Heart right ventricle (tissue), 16 donors: ENCODE results near the gene PLAAT3. TPM values are rescaled to one million over a fixed set of nuclear protein-coding genes. Genes with fewer than 3 reads are reported as not detected.
"Not testable (repeated sequence)": the region's sequence is repeated elsewhere in the genome, so short reads cannot be mapped to it uniquely, and the experiment has no call there.

Experiments
- ATAC-seq, 8 donors: fragments of 200-7000 bp; cut with Tn5 transposase; one replicate each; pipeline ENCODE4 v1.9.1; 2020; ENCODE audit warnings: mild to moderate bottlenecking in 8 of 8, moderate library complexity in 8 of 8, moderate number of reproducible peaks in 1 of 8
- DNase-seq, 2 donors: peaks; one replicate each; pipeline ENCODE4 v3.0.0-alpha.2; 2020
- H3K27ac ChIP-seq, 10 donors: fragments of 200-600 bp; sonication (generic) in 2 of 10; one replicate each; pipeline versions ENCODE4 v1.5.0 to v1.8.0; 2020 to 2022; ENCODE audit warnings: mild to moderate bottlenecking in 3 of 10
- H3K27me3 ChIP-seq, 7 donors: fragments of 200-600 bp; one replicate each; pipeline ENCODE4 v1.8.0; 2021 to 2022; ENCODE audit warnings: mild to moderate bottlenecking in 2 of 7
- H3K36me3 ChIP-seq, 9 donors: fragments of 200-600 bp; sonication (generic) in 1 of 9; one replicate each; pipeline versions ENCODE4 v1.5.0 to v1.8.0; 2020 to 2022; ENCODE audit warnings: mild to moderate bottlenecking in 2 of 9
- H3K4me1 ChIP-seq, 9 donors: fragments of 200-600 bp; sonication (generic) in 1 of 9; one replicate each; pipeline versions ENCODE4 v1.5.0 to v1.8.0; 2020 to 2022; ENCODE audit warnings: mild to moderate bottlenecking in 4 of 9
- H3K4me3 ChIP-seq, 10 donors: fragments of 200-600 bp; sonication (generic) in 2 of 10; one replicate each; pipeline versions ENCODE4 v1.5.0 to v1.8.0; 2020 to 2022; ENCODE audit warnings: mild to moderate bottlenecking in 7 of 10, moderate library complexity in 2 of 10
- H3K9me3 ChIP-seq, 11 donors: fragments of 200-600 bp in 10 of 11; sonication (generic) in 2 of 11; one replicate each; pipeline versions ENCODE4 v1.5.0 to v1.8.0; 2013 to 2022; ENCODE audit warnings: mild to moderate bottlenecking in 2 of 11, control low read depth in 1 of 11, moderate library complexity in 1 of 11
- CTCF ChIP-seq, 9 donors: fragments of 200-600 bp; sonication (generic) in 2 of 9; IDR thresholded peaks; one replicate each; pipeline versions ENCODE4 v1.5.0 to v1.8.0; 2021 to 2022; ENCODE audit warnings: antibody characterized with exemption in 9 of 9, mild to moderate bottlenecking in 5 of 9, moderate library complexity in 1 of 9
- WGBS, 2 donors: extraction: QIAGEN DNeasy Blood & Tissue Kit; methylation state at CpG; one replicate each; pipeline ENCODE4 v1.1.7; 2013; ENCODE audit warnings: inconsistent platforms in 1 of 2; 5-methylcytosine and 5-hydroxymethylcytosine counted together
- intact Hi-C, 10 donors: fragments of 100-400 bp; cut with DNase I; formaldehyde crosslinking; loops; one replicate each; pipeline versions ENCODE4 v1.11.1 to v1.14.2; 2022
- polyA plus RNA-seq, 2 donors: library from polyadenylated mRNA; stranded (reverse); fragments of 200-250 nt; gene quantifications; one replicate each; pipeline ENCODE4 v1.2.3, GENCODE V29; 2013
- total RNA-seq, 10 donors: library from RNA; stranded (reverse); fragmentation: NEBNext Ultra II Directional in 3 of 10; extraction: Animal tissue kit (Norgen Biotek cat#: 25700) in 3 of 10; gene quantifications; one replicate each; pipeline versions ENCODE4 v1.2.1 to v1.2.4, GENCODE V29; 2021 to 2023
- donor health status: Arrhythmogenic right ventricular cardiomyopathy.
- donor health status: ischemic (EF 13 %, LVEDD 7.1; RV severe dilation, severe dysfunction).
- donor health status: healthy with polysubstance abuse.
- donor health status: DM: no; HTN: yes; CAD: no.
- donor health status: DM: no; HTN: no; CAD: no.
- donor health status: ischemic (EF 25% LVEDD 6.9; RV normal size, moderate dysfunction).
- donor health status: ischemic (EF 25% LVEDD 5.7; RV mildly dilated, moderate dysfunction).
- donor health status: healthy.
- donor health status: DM: yes; HTN: yes; CAD: no.
- donor health status: Ischemic cardiomyopathy.
- donor health status: ischemic (EF 35%, LVEDD 5.7; RV mildly dilated, moderate dysfunction).
- donor health status: nonischemic (EF 11% LVEDD 7.7; RV severe dilation, severe dysfunction).
- donor health status: DM: yes; HTN: yes; CAD: no.
- donor health status: PGD.
- donor health status: ischemic (EF 29% LVEDD 5.4; RV normal size, mild dysfunction).
- donor health status: nonischemic (EF 23%, LVEDD 6.1; RV moderate dilation, normal function).

Gene PLAAT3
- total and polyA plus RNA-seq, 12 donors = 82.8 to 211 (median 137) TPM

DNA sequence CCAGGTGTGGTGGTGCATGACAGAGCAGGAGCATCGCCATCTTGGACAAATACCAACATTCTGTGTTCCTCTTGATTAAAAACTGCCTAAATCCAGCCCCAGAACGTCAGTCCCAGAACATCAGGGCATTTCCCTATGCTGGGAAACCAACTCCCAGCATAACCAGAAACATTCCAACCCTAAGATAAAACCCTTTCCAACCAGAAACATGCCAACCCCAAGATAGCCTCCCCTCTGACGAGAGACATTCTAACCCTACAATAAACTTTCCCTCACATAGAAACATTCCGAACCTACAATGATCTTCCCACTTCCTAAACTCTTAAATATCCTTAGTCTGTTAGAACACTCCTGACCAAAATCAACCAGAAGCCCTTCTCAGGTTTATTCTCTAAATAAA lies 66.1 kb downstream of the PLAAT3 start:
- no peak for TF ChIP-seq CTCF (IDR thresholded peaks at IDR 0.05)
- Histone ChIP-seq H3K36me3 (peaks cover 0 to 45% (median 0%) of the 10 kb centered on the region in 9 donors), H3K9me3 (no peaks in the 10 kb centered on the region), H3K4me3 (no peak overlapping the region), H3K4me1 (peaks cover 0 to 10% (median 0%) of the 10 kb centered on the region in 9 donors), H3K27ac (peak overlapping the region in 2 of 10 donors; percentile 19 to 47), H3K27me3 (peaks cover 0 to 2% (median 0%) of the 10 kb centered on the region in 7 donors)
- 47 to 53% methylated on average over 4 of the region's 4 CpGs for WGBS, 2 donors
- intact Hi-C loops = loop anchor here in 1 of 10 donors (10.0 kb wide), 1 partner anchor 63 kb away; no protein-coding TSS in a partner anchor
- DNase-seq (no peak), ATAC-seq (peak in 5 of 8 donors; percentile 27 to 84 (median 52))

DNA sequence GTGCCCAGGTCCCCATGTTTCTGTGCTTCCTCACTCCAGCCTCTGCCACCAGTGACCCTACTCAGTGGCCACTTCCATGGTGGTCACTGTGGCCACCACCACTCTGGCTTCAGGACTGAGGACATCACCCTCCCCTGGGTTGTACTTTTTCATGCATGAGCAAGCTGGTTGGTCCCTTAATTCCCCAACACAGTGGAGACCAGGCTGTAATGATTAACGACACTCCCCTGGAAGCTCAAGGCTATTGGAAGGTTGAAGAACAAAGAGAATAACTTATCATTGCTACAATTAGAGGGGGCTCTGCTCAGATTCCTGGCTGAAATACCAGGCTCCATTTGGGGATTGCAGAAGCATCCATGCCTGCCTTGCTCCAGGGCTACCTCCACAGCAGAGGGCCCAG lies 67.2 kb downstream of the PLAAT3 start:
- intact Hi-C loops = loop anchor here in 1 of 10 donors (10.0 kb wide), 1 partner anchor 62 kb away; no protein-coding TSS in a partner anchor
- H3K4me1 ChIP-seq = peaks cover 0 to 8% (median 0%) of the 10 kb centered on the region in 9 donors
- H3K27ac ChIP-seq = no peak overlapping the region
- ATAC-seq (no peak), DNase-seq (no peak)
- H3K36me3 ChIP-seq = peaks cover 0 to 54% (median 0%) of the 10 kb centered on the region in 9 donors
- WGBS, 2 donors = 73 to 95% methylated on average over 1 of the region's 1 CpG
- no peaks in the 10 kb centered on the region for H3K9me3 ChIP-seq
- no peak for TF ChIP-seq CTCF (IDR thresholded peaks at IDR 0.05)
- no peaks in the 10 kb centered on the region for H3K27me3 ChIP-seq
- no peak overlapping the region for H3K4me3 ChIP-seq

GRCh38 chr11:63543711-63544110 lies 70.5 kb downstream of the PLAAT3 start:
- Histone ChIP-seq H3K27ac (no peak overlapping the region), H3K9me3 (no peaks in the 10 kb centered on the region), H3K36me3 (peaks cover 0 to 82% (median 0%) of the 10 kb centered on the region in 9 donors), H3K4me3 (no peak overlapping the region), H3K4me1 (peaks cover 0 to 25% (median under 1%) of the 10 kb centered on the region in 9 donors), H3K27me3 (no peaks in the 10 kb centered on the region)
- no peak for TF ChIP-seq CTCF (IDR thresholded peaks at IDR 0.05)
- ATAC-seq (no peak), DNase-seq (no peak)
- WGBS, 2 donors = 91 to 95% methylated on average over 2 of the region's 2 CpGs
- intact Hi-C loops = loop anchor here in 1 of 10 donors (10.0 kb wide), 1 partner anchor 59 kb away; no protein-coding TSS in a partner anchor

GRCh38 chr11:63542506-63542905 lies 71.7 kb downstream of the PLAAT3 start:
- H3K9me3 ChIP-seq, ATAC-seq, H3K27ac ChIP-seq, DNase-seq, H3K4me3 ChIP-seq, H3K27me3 ChIP-seq: not testable (repeated sequence)
- Histone ChIP-seq H3K36me3 (peaks cover 0 to 80% (median 0%) of the 10 kb centered on the region in 9 donors), H3K4me1 (peaks cover 8 to 37% (median 11%) of the 10 kb centered on the region in 9 donors)
- intact Hi-C loops = loop anchor here in 1 of 10 donors (10.0 kb wide), 1 partner anchor 58 kb away; no protein-coding TSS in a partner anchor
- WGBS, 2 donors = 73 to 74% methylated on average over 2 of the region's 2 CpGs
